ENCODE results near the gene CUBN.

The CUBN gene

DNA sequence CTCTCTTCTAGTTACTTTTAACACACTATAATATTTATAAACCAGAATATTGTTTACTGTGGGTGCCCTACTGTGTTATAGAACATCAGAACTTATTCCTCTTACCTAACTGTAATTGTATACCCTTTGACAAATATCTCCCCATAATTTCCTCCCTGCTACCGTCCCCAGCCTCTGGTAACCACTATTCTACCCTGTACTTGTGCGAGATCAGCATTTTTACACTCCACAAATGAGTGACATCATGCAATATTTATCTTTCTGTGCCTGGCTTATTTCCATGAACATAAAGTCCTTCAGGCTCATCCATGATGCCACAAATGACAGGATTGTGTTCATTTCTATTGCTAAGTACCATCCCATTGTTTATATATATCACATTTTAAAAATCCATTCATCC is 172.6 kb downstream of the CUBN start:
- Histone ChIP-seq H3K9me3 (ENCODE audit: low read length) (no peaks in the 10 kb centered on the region), H3K36me3 (ENCODE audit: insufficient read depth, low read length) (no peaks in the 10 kb centered on the region), H3K4me3 (ENCODE audit: low read length) (no peak overlapping the region), H3K4me1 (ENCODE audit: insufficient read depth, low read length) (peaks cover 9% of the 10 kb centered on the region), H2AFZ (ENCODE audit: low read depth, low read length) (no peak overlapping the region), H3K27me3 (ENCODE audit: insufficient read depth, low read length) (no peaks in the 10 kb centered on the region)

DNA sequence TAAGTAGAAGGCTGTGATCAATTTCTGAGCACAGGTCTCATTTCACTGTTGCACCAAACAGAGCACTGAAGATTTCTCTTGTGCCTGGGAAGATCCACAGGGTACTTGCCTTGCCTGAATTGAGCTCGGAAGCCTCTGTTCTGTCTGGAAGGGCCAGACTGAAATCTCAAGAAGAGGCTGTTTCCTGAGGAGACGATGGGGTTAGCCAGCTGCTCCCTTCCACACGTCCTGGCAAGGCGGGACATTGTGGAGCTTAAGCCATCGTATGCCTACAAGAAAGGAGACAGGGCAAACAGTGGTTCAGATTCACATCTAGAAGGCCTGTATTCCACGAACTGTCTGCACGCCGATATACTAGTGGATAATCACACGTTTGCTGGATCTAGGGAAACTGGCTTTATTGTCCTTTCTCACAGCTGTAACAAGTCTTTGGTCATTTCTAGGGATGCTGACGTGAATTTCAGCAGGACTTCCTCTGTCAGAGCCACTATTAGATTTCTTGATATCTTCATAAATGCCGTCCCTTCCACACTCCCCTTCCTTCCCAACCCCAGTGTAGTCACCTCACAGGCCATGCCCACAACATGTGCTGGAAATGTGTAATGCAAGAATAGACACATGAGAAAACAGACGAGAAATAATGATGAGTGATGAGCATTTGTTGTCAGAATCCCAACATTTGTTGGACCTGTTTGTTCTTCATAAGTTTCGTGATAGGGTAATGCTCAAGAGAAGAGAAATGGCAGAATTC is 175.2 kb downstream of the CUBN start:
- no peaks in the 10 kb centered on the region for H3K27me3 ChIP-seq (ENCODE audit: insufficient read depth, low read length)
- H3K4me1 ChIP-seq (ENCODE audit: insufficient read depth, low read length) = peaks cover 27% of the 10 kb centered on the region
- no peak overlapping the region for H3K4me3 ChIP-seq (ENCODE audit: low read length)
- H3K36me3 ChIP-seq (ENCODE audit: insufficient read depth, low read length) = no peaks in the 10 kb centered on the region
- H2AFZ ChIP-seq (ENCODE audit: low read depth, low read length) = no peak overlapping the region
- H3K9me3 ChIP-seq (ENCODE audit: low read length) = no peaks in the 10 kb centered on the region

- no peaks in the 10 kb centered on the region for H3K36me3 ChIP-seq (ENCODE audit: insufficient read depth, low read length)
- peaks cover 27% of the 10 kb centered on the region for H3K4me1 ChIP-seq (ENCODE audit: insufficient read depth, low read length)
- no peak overlapping the region for H2AFZ ChIP-seq (ENCODE audit: low read depth, low read length)
- no peak overlapping the region for H3K4me3 ChIP-seq (ENCODE audit: low read length)
- H3K27me3 ChIP-seq (ENCODE audit: insufficient read depth, low read length) = no peaks in the 10 kb centered on the region
- H3K9me3 ChIP-seq (ENCODE audit: low read length) = no peaks in the 10 kb centered on the region
These were observed 176.3 kb downstream of the CUBN start for GRCh38 chr10:16953270-16953669.

DNA sequence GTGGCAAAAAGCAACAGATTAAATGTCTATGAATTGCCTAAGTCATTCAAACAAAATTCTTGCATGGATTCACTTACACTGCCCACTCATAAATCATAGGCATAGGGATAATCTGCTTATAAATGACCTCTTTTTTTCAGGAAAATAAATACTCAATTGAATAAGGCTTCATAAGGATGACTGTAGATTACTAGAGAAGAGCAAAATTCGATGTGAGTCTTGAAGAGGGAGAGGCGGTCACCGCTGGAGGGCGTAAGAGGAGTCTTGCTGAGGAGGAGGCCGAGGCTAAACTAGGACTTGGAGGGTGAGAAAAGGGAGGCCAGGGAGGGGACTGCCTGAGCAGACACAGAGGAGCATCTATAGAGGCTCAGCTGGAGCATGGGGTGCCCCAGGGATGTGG is 177.0 kb downstream of the CUBN start:
- no peaks in the 10 kb centered on the region for H3K36me3 ChIP-seq (ENCODE audit: insufficient read depth, low read length)
- no peaks in the 10 kb centered on the region for H3K9me3 ChIP-seq (ENCODE audit: low read length)
- no peaks in the 10 kb centered on the region for H3K27me3 ChIP-seq (ENCODE audit: insufficient read depth, low read length)
- no peak overlapping the region for H2AFZ ChIP-seq (ENCODE audit: low read depth, low read length)
- peaks cover 27% of the 10 kb centered on the region for H3K4me1 ChIP-seq (ENCODE audit: insufficient read depth, low read length)
- no peak overlapping the region for H3K4me3 ChIP-seq (ENCODE audit: low read length)

GRCh38 chr10:16952080-16952479 is 177.5 kb downstream of the CUBN start:
- Histone ChIP-seq H3K9me3 (ENCODE audit: low read length) (no peaks in the 10 kb centered on the region), H2AFZ (ENCODE audit: low read depth, low read length) (peak overlapping the region; percentile 44), H3K4me1 (ENCODE audit: insufficient read depth, low read length) (peaks cover 27% of the 10 kb centered on the region), H3K36me3 (ENCODE audit: insufficient read depth, low read length) (no peaks in the 10 kb centered on the region), H3K4me3 (ENCODE audit: low read length) (no peak overlapping the region), H3K27me3 (ENCODE audit: insufficient read depth, low read length) (no peaks in the 10 kb centered on the region)

GRCh38 chr10:16950656-16951601 is 178.7 kb downstream of the CUBN start:
- Histone ChIP-seq H3K9me3 (ENCODE audit: low read length) (no peaks in the 10 kb centered on the region), H3K27me3 (ENCODE audit: insufficient read depth, low read length) (no peaks in the 10 kb centered on the region), H3K4me1 (ENCODE audit: insufficient read depth, low read length) (peaks cover 27% of the 10 kb centered on the region), H3K36me3 (ENCODE audit: insufficient read depth, low read length) (no peaks in the 10 kb centered on the region), H3K4me3 (ENCODE audit: low read length) (no peak overlapping the region), H2AFZ (ENCODE audit: low read depth, low read length) (peak overlapping the region; percentile 44)

- no peaks in the 10 kb centered on the region for H3K36me3 ChIP-seq (ENCODE audit: insufficient read depth, low read length)
- H3K9me3 ChIP-seq (ENCODE audit: low read length) = no peaks in the 10 kb centered on the region
- no peaks in the 10 kb centered on the region for H3K27me3 ChIP-seq (ENCODE audit: insufficient read depth, low read length)
- H2AFZ ChIP-seq (ENCODE audit: low read depth, low read length) = no peak overlapping the region
- peaks cover 27% of the 10 kb centered on the region for H3K4me1 ChIP-seq (ENCODE audit: insufficient read depth, low read length)
- H3K4me3 ChIP-seq (ENCODE audit: low read length) = no peak overlapping the region
These were observed 179.8 kb downstream of the CUBN start for GRCh38 chr10:16949816-16950215.

DNA sequence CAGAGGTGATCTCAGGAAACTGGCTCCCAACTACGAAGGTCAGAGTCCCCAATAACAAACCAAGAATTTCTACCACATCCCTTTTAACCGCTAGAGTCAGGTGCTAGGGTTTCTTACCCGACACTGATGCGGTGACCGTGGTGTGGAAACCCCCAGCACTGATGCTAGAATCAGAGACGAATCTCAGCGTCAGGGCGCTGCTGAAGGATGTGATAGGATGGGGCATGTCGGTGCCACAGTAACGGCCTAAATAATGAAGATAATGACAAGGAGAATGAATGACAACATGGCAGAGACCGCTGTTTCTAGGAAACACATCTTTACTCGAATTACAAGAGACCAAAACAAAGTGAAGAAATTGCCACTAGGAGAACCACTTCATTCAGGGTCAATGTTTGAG is 181.2 kb downstream of the CUBN start:
- peaks cover 41% of the 10 kb centered on the region for H3K4me1 ChIP-seq (ENCODE audit: insufficient read depth, low read length)
- no peaks in the 10 kb centered on the region for H3K9me3 ChIP-seq (ENCODE audit: low read length)
- no peak overlapping the region for H3K4me3 ChIP-seq (ENCODE audit: low read length)
- H3K36me3 ChIP-seq (ENCODE audit: insufficient read depth, low read length) = no peaks in the 10 kb centered on the region
- no peaks in the 10 kb centered on the region for H3K27me3 ChIP-seq (ENCODE audit: insufficient read depth, low read length)
- no peak overlapping the region for H2AFZ ChIP-seq (ENCODE audit: low read depth, low read length)

GRCh38 chr10:16947069-16947468 is 182.5 kb downstream of the CUBN start:
- H3K27me3 ChIP-seq (ENCODE audit: insufficient read depth, low read length) = no peaks in the 10 kb centered on the region
- no peak overlapping the region for H3K4me3 ChIP-seq (ENCODE audit: low read length)
- H3K36me3 ChIP-seq (ENCODE audit: insufficient read depth, low read length) = no peaks in the 10 kb centered on the region
- peaks cover 35% of the 10 kb centered on the region for H3K4me1 ChIP-seq (ENCODE audit: insufficient read depth, low read length)
- H2AFZ ChIP-seq (ENCODE audit: low read depth, low read length) = no peak overlapping the region
- H3K9me3 ChIP-seq (ENCODE audit: low read length) = no peaks in the 10 kb centered on the region

DNA sequence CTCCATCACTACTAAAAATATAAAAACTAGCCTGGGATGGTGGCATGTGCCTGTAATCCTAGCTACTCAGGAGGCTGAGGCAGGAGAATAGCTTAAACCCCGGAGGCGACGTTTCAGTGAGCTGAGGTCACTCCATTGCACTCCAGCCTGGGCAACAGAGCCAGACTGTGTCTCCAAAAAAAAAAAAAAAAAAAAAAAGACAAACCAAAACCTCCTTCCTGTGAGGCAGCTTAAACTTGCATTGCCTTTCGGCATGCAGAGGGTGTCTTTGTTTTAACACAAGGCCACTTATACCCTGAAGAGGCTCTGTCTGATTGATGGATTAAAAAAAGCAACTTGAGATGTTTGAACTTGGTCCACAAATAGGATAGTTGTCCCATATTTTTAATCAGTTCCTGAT is 184.0 kb downstream of the CUBN start:
- Histone ChIP-seq H3K9me3 (ENCODE audit: low read length) (no peaks in the 10 kb centered on the region), H3K27me3 (ENCODE audit: insufficient read depth, low read length) (no peaks in the 10 kb centered on the region), H3K4me3 (ENCODE audit: low read length) (no peak overlapping the region), H3K4me1 (ENCODE audit: insufficient read depth, low read length) (peaks cover 21% of the 10 kb centered on the region), H3K36me3 (ENCODE audit: insufficient read depth, low read length) (no peaks in the 10 kb centered on the region), H2AFZ (ENCODE audit: low read depth, low read length) (no peak overlapping the region)

GRCh38 chr10:16944986-16945385 is 184.6 kb downstream of the CUBN start:
- H3K36me3 ChIP-seq (ENCODE audit: insufficient read depth, low read length) = no peaks in the 10 kb centered on the region
- H3K9me3 ChIP-seq (ENCODE audit: low read length) = no peaks in the 10 kb centered on the region

GRCh38 chr10:16944402-16944801 is 185.2 kb downstream of the CUBN start:
- Histone ChIP-seq H3K36me3 (ENCODE audit: insufficient read depth, low read length) (no peaks in the 10 kb centered on the region), H3K9me3 (ENCODE audit: low read length) (no peaks in the 10 kb centered on the region), H2AFZ (ENCODE audit: low read depth, low read length) (peak overlapping the region; percentile 49), H3K27me3 (ENCODE audit: insufficient read depth, low read length) (no peaks in the 10 kb centered on the region), H3K4me3 (ENCODE audit: low read length) (no peak overlapping the region), H3K4me1 (ENCODE audit: insufficient read depth, low read length) (peaks cover 14% of the 10 kb centered on the region)

More at GRCh38 chr10:16944986-16945385, 184.6 kb downstream of the CUBN start:
- Histone ChIP-seq H3K4me3 (ENCODE audit: low read length) (no peak overlapping the region), H3K4me1 (ENCODE audit: insufficient read depth, low read length) (peaks cover 17% of the 10 kb centered on the region), H2AFZ (ENCODE audit: low read depth, low read length) (no peak overlapping the region), H3K27me3 (ENCODE audit: insufficient read depth, low read length) (no peaks in the 10 kb centered on the region)
